HG02623 (cell line): ENCODE measurements around the gene CCR5AS.
"Not testable (repeated sequence)": the region's sequence is repeated elsewhere in the genome, so short reads cannot be mapped to it uniquely, and the experiment has no call there.

Source experiments
- ATAC-seq: cut with Tn5 transposase; IDR thresholded peaks from one replicate; pipeline ENCODE4 v1.9.1; 2021; ENCODE audit warnings: moderate library complexity; ENCODE audit not compliant: unreplicated experiment

The CCR5AS gene

DNA sequence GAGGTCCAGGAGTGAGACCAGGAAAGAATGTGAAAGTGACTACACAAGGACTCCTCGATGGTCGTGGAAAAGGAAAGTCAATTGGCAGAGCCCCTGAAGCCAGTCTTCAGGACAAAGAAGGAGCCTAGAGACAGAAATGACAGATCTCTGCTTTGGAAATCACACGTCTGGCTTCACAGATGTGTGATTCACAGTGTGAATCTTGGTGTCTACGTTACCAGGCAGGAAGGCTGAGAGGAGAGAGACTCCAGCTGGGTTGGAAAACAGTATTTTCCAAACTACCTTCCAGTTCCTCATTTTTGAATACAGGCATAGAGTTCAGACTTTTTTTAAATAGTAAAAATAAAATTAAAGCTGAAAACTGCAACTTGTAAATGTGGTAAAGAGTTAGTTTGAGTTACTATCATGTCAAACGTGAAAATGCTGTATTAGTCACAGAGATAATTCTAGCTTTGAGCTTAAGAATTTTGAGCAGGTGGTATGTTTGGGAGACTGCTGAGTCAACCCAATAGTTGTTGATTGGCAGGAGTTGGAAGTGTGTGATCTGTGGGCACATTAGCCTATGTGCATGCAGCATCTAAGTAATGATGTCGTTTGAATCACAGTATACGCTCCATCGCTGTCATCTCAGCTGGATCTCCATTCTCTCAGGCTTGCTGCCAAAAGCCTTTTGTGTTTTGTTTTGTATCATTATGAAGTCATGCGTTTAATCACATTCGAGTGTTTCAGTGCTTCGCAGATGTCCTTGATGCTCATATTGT lies 47.0 kb downstream of the CCR5AS start:
- no peak for ATAC-seq

DNA sequence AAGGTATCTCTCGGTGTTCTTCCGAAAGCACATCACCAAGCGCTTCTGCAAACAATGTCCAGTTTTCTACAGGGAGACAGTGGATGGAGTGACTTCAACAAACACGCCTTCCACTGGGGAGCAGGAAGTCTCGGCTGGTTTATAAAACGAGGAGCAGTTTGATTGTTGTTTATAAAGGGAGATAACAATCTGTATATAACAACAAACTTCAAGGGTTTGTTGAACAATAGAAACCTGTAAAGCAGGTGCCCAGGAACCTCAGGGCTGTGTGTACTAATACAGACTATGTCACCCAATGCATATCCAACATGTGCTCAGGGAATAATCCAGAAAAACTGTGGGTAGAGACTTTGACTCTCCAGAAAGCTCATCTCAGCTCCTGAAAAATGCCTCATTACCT lies 48.4 kb downstream of the CCR5AS start:
- ATAC-seq, result no peak

DNA sequence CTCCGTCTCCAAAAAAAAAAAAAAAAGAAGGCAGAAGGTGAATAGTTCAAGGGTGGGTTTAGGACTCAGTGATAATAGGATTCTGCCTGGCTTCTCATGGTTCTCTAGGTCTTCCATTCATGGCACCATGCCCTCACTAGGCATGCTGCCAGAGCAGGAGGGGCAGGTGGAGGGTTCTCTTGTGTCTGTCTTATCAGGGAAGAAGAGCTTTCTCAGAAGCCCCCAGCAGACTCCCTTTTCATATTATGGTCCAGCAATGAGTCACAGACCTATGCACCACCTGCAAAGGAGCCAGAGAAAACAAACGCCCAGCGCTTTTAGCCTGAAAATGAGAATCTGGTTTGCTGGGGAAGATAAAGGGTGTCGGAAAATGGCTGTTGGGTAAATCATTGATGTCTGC lies 50.0 kb downstream of the CCR5AS start:
- no peak for ATAC-seq

DNA sequence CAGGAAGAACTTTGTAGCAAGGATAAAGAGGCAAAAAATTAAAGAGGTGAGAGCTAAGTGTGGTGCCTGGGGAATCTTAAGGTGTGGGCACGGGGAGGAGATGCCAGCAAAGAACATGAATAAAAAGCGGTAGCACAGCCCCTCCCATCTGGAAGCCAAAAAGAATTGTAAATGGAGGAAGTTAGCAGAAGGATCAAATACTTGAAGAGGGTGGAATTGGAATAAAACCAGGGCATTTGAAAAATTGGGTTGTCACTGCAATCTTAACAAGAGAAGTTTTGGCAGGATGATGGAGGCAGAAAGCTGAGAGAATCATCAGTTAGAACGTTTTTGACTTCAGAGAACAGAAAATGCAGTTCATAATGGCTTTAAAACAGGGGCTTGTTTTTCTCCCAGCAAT lies 50.6 kb downstream of the CCR5AS start:
- ATAC-seq, result no peak

DNA sequence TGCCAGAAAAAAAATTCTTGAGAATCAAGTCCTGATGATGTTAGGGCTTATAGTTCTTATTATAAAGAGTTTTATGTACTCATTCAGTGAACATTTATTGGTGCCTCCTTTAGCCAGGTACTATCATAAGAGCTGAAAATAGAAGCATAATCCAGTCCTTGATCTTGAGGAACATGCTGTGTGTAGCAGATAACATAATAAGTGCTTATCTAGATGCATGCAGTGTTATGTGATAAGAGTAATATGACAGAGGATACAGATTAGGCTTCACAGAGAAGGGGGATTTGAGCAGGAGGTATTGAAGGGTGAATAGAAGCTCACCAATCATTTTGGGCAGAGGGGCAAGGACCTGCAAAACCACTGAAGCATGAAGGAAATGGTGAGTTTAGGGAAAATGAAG lies 51.9 kb downstream of the CCR5AS start:
- no peak for ATAC-seq

DNA sequence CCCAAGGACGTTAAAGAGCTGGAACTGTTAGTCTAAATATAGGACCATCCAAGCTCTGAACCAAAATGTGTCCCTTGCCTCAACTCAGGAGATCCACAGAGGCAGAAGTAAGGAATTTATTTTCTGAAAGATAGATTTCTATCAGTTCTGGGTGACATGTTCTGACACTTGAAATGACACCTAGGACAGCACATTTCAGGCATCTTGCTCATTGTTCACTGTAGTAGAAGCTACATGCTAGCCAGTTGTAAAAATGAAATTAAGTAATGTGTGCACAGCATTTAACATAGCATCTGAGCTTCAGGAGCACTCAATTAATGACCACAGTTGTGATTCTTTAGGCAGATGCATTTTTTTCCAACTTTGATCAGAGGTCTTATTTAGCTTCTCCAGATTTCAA lies 52.4 kb downstream of the CCR5AS start:
- no peak for ATAC-seq

DNA sequence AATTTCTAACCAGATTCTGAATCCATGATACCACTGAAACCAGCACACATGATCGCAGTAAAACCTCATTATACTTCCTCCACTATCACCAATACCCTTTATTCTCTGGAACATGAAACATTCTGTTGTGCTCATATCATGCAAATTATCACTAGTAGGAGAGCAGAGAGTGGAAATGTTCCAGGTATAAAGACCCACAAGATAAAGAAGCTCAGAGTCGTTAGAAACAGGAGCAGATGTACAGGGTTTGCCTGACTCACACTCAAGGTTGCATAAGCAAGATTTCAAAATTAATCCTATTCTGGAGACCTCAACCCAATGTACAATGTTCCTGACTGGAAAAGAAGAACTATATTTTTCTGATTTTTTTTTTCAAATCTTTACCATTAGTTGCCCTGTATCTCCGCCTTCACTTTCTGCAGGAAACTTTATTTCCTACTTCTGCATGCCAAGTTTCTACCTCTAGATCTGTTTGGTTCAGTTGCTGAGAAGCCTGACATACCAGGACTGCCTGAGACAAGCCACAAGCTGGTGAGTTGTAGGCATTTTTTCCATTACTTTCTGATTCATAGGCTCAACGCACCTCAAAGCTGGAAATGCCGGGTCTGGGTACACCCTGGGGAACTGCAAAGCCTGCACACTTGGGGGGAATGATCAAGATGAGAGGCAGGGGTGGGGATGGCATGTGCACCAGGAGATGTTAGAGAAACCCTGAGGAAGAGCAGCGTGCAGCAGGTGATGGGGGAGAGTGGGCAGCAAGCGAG lies 53.0 kb downstream of the CCR5AS start, which contains the start of gene CCR2:
Gene CCR2, plus strand, starts transcription at position 465 of the 764 bp plus-strand sequence. CDS start 3,417 bp downstream, outside the sequence.
- no peak for ATAC-seq

DNA sequence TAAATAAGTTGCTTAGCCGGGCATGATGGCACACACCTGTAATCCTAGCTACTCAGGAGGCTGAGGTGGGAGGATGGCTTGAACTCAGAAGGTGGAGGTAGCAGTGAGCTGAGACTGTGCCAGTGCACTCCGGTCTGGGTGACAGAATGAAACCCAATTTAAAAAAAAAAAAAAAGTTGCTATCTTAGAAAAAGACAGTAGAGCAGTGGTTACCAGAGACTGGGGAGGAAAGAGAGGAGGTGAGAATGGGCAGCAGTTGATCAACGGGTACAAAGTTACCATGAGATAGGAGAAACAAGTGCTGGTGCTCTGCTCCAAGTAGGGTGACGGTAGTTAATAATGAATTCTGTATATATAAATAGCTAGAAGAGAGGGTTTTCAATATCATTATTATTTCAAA lies 53.8 kb downstream of the CCR5AS start:
- ATAC-seq, result no peak

DNA sequence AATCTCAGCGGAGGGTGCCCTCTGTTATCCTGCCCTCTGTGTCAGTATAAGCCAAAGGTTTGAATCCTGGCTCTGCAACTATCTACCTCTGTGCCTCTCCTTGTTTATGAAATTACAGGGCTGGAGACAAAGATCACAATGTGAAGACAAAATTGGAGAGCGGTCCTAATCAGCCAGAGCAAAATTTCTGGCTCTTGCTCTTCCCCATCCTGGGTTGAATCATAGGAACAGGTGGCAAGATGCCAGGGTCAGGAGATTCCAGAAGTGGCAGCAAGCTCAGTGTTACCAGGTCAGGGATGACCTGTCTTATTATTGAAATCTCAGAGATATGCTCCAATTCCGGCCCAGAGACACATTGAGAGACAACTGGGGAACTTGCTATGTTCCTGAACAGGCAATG lies 55.2 kb downstream of the CCR5AS start:
- no peak for ATAC-seq

DNA sequence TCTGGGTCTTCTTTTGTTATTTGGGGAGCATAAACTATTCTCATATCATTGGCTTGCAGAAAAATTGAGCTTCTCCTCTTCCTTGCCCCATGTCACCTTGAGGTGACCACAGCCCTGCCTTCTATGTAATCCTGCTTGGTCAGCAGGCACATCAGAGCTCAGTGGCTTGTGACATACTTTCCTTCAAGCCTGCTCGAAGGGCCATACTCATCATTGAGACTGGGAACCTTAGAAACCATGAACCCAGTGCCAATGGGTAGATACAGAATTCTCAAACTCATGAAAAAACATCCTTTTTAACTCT lies 56.7 kb downstream of the CCR5AS start:
- ATAC-seq, result no peak

DNA sequence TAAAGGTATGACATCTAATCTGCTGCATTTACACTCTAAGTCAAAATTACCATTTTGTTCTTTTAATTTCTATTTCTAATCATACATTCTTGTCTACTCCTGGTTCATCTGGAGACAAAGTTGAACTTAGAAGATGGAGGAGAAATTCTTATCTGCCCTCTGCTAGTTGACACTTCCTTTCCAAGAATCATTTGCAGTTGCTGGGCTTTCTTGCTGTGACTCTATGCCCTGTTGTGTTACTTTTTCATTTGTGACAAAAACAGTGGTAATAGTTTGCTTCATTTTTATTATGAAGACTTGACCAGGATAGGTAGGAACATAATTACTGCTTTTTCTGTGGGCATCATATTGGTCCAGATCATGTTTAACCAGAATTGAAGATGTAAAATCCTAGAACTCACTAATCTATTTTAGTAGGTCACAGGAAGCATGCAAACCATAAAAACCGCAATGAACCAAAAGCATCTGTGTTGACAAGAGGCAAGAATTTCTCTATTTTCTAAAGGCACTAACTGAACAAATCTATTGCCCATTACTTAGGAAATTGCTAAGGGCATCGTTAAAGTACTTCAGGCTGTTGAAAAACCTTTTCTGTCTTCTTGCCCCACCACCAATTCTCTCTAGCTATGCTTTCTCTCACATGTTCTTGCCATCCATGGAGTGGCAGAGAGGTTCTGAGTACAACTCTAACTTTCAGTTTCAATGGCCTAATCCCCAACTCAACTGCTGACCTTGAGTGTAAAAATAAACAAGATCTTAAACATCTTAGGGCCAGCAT lies 57.2 kb downstream of the CCR5AS start:
- ATAC-seq, result peak; percentile 66

DNA sequence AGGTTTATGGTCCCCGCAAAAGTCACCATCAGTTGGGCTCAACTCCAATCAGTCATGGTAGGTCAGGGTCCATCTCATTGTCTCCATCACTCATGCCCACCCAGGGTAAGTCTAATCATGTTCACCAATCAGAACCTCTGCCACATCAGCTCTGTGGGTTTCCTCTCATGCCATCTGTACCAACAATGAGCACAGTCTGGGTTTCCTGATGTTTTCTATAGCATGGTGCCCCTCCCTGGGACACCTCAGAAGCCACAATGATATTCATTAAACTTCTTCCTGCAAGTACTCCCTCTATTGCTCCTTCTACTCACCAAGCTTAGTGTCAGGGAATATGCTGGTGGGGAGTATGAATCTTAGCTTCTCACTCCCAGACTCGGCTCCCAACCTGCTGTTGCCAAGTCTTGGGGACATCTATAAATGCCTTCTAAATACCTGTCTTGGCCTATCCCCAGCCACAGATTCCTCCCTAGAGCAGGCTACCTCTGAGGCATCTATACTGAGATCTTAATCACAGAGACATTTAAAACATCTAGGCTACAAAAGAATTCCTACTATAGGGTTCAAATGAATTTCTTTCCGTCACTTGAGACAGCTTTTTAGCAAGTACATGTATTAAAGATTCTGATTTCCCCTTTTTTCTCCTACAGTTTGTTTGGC lies 57.9 kb downstream of the CCR5AS start:
- no peak for ATAC-seq

DNA sequence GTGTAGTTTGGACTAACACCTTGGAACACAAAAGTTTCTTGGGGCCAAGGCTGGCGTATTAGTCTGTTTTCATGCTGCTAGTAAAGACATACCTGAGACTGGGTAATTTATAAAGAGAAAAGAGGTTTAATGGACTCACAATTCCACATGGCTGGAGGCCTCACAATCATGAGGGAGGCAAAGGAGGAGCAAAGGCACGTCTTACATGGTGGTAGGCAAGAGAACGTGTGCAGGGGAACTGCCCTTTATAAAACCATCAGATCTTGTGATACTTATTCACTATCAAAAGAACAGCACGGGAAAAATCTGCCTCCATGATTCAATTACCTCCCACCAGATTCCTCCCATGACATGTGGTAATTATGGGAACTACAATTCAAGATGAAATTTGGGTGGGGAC lies 62.4 kb downstream of the CCR5AS start:
- no peak for ATAC-seq

DNA sequence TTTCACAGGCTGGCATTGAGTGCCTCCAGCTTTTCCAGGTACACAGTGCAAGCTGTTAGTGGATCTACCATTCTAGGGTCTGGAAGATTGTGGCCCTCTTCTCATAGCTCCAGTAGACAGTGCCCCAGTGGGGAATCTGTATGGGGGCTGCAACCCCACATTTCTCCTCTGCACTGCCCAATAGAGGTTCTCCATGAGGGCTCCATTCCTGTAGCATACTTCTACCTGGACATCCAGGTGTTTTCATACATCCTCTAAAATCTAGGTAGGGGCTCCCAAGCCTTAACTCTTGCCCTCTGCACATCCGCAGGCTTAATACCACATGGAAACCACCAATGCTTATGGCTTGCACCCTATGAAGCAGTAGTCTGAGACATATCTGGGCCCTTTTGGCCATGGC lies 68.0 kb downstream of the CCR5AS start:
- ATAC-seq, result no peak

DNA sequence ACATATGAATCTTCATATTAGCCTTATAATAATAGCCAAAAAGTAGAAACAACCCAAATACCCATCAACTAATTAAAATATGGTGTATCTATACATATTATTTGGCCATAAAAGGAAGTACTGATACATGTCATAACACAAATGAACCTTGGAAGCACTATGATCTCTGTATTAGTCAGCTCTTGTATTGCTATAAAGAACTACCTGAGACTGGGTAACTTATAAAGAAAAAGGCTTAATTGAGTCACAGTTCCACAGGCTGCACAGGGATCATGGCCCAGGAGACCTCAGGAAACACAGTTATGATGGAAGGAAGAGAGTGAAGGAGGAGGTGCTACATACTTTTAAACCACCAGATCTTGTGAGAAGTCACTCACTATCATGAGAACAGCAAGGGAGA lies 69.0 kb downstream of the CCR5AS start:
- ATAC-seq, result no peak

DNA sequence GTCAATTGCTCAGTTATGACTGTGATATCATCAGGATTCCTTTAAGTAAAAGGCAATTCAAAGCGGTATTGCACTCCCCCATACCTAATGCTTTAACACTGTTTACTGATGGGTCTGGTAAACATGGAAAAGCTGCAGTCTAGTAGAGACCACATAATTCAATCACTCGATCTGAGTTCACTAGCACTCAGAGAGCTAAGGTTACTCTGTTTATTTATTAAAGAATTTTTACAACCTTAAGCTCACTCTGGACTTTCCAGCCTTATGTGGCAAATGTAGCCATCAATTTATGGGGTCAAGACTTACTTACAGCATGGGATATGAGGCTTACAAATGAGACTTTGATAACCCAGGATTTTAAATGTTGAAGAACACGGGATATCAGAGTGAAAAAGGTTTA lies 71.3 kb downstream of the CCR5AS start:
- no peak for ATAC-seq

DNA sequence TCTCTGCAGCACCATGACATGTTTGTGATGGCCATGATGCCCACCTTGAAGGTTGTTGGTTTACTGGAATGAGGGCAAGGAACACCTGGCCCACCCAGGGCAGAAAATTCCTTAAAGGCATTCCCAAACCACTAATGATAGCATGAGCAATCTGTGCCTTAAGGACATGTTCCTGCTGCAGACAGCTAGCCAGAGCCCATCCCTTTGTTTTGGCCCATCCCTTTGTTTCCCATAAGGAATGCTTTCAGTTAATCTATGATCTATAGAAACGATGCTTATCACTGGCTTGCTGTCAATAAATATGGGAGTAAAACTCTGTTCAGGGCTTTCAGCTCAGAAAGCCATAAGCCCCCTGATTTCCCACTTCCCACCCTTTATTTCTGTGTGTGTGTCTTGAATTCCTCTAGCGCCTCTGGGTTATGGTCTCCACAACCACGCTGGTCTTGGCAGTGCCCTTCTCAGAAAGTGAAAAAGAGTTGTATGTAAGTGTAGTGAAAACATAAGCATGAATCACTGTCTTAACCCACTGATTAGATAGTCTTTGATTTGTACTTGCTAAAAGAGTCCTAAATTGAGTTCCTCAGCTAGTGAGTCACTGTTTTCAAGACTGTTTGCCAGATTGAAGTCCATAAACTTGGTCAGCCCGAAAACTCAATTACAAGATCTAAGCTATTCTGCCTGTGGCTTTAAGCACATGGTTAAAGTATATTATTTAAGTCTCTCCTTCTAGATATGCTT lies 72.0 kb downstream of the CCR5AS start:
- ATAC-seq, result no peak

DNA sequence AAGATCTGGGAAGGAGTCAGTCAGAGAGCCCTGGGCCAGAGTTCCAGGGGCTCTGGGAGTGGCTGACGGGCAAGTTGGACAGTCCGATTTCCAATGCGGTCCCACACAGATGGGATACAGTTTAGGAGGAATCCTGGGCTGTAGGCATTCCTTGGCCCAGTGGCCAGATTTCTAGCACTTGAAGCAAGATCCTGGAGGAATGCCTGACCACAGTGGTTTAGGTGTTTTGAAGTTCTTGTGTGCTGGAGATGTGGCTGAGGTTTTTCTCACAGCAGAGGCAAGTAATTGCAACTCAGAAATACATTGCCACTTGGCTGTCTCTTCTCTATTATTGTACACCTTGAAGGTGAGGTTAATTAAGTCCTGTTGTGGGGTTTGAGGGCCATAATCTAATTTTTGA lies 76.2 kb downstream of the CCR5AS start:
- not testable (repeated sequence) for ATAC-seq

DNA sequence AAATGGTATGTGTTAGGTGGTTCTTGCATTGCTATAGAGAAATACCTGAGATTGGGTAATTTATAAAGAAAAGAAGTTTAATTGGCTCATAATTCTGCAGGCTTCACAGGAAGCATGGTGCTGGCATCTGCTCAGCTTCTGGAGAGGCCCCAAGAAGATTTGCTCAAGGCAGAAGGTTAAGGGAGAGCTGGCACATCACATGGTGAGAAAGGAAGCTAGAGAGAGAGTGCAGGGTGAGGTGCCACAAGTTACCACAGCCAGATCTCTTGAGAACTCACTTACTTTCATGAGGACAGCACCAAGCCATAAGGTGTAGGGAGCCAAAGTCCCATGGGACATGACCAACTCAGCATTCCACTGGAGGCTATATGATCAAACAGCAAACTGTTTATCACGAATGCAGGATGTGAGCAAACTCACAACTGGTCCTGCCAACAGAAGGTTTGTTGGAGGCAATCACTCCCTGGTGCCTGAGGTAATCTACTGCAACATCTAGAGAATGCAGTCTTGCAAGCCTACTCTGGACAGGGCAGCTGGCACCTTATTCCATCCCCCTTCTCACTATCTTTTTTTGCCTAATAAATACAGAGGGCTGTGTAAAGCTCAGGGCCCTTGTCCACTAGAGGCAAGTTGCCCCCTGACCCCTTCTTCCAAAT lies 81.1 kb downstream of the CCR5AS start:
- no peak for ATAC-seq

DNA sequence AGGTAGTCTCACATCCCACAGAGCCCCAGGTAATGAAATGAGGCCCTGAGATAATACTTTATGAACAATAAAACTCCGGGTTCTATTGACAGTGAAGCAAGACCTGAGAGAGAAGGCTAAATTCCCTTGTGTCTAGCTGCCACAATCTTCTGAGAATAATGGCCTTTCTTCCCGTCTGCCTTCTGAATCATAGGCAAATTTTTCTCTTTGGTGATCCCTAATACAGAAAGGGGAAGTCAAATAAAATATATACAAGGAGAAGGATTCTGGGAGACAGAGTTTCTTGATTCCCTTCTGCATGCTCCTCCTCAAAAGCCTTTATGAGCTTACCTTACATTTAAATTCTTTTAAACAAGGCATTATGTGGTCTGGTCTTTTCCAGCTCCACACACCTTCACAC lies 82.8 kb downstream of the CCR5AS start:
- no peak for ATAC-seq
